Left ventricle myocardium inferior (tissue), 1 donor: ENCODE measurements around the gene PIP5K1C. TPM values are rescaled to one million over a fixed set of nuclear protein-coding genes. Genes with fewer than 3 reads are reported as not detected.

Source experiments
- DNase-seq: peaks from one replicate; pipeline ENCODE4 v3.0.0-alpha.2; 2020
- H3K27ac ChIP-seq: fragments of 200-600 bp; replicated peaks from 2 replicates; pipeline ENCODE4 v1.8.0; 2021
- H3K27me3 ChIP-seq: fragments of 200-600 bp; 2 replicates; pipeline ENCODE4 v1.8.0; 2021; ENCODE audit warnings: low read depth
- H3K36me3 ChIP-seq: fragments of 200-600 bp; 2 replicates; pipeline ENCODE4 v1.8.0; 2021
- H3K4me1 ChIP-seq: fragments of 200-600 bp; 2 replicates; pipeline ENCODE4 v1.8.0; 2021
- H3K4me3 ChIP-seq: fragments of 200-600 bp; 2 replicates; pipeline ENCODE4 v1.8.0; 2021; ENCODE audit warnings: mild to moderate bottlenecking, moderate library complexity
- H3K9me3 ChIP-seq: fragments of 200-600 bp; replicated peaks from 2 replicates; pipeline ENCODE4 v1.8.0; 2021
- CTCF ChIP-seq: fragments of 200-600 bp; IDR thresholded peaks from 2 replicates; pipeline ENCODE4 v1.8.0; 2021; ENCODE audit warnings: antibody characterized with exemption, mild to moderate bottlenecking, borderline replicate concordance
- intact Hi-C: fragments of 100-400 bp; cut with micrococcal nuclease; formaldehyde crosslinking; loops from one replicate; pipeline ENCODE4 v1.11.0; 2022
- total RNA-seq: library from RNA; stranded (reverse); fragmentation: NEBNext Ultra II Directional; extraction: Animal tissue kit (Norgen Biotek cat#: 25700); gene quantifications from one replicate; pipeline ENCODE4 v1.2.1, GENCODE V29; 2021
- donor health status: DM: no; HTN: yes; CAD: no; lungs with severe emphysema.

Gene PIP5K1C
- total RNA-seq, 1 donor from 2014 or later = 31.6 TPM

- intact Hi-C loops = no loop called here
Observed at GRCh38 chr19:3609779-3610719, 90.2 kb downstream of the PIP5K1C start.

GRCh38 chr19:3608750-3609322, 91.4 kb downstream of the PIP5K1C start:
- H3K27ac ChIP-seq = peak overlapping the region; percentile 92
- H3K4me3 ChIP-seq = peak overlapping the region; percentile 4
- H3K27me3 ChIP-seq = peaks cover 26% of the 10 kb centered on the region
- intact Hi-C loops = no loop called here
- H3K9me3 ChIP-seq = no peaks in the 10 kb centered on the region
- no peak for TF ChIP-seq CTCF
- H3K36me3 ChIP-seq = peaks cover 30% of the 10 kb centered on the region
- H3K4me1 ChIP-seq = peaks cover 61% of the 10 kb centered on the region
- DNase-seq = peak; percentile 58

More at GRCh38 chr19:3609779-3610719, 90.2 kb downstream of the PIP5K1C start:
- Histone ChIP-seq H3K9me3 (no peaks in the 10 kb centered on the region), H3K27ac (peak overlapping the region; percentile 92), H3K4me1 (peaks cover 49% of the 10 kb centered on the region), H3K36me3 (peaks cover 32% of the 10 kb centered on the region), H3K27me3 (peaks cover 15% of the 10 kb centered on the region), H3K4me3 (no peak overlapping the region)
- no peak for DNase-seq
- TF ChIP-seq CTCF = no peak

GRCh38 chr19:3608079-3608641, 92.1 kb downstream of the PIP5K1C start:
- peak overlapping the region; percentile 72 for H3K4me3 ChIP-seq
- peaks cover 24% of the 10 kb centered on the region for H3K36me3 ChIP-seq
- no peak for TF ChIP-seq CTCF
- peak overlapping the region; percentile 92 for H3K27ac ChIP-seq
- no peaks in the 10 kb centered on the region for H3K9me3 ChIP-seq
- H3K4me1 ChIP-seq = peaks cover 68% of the 10 kb centered on the region
- DNase-seq = no peak
- intact Hi-C loops = no loop called here
- peaks cover 30% of the 10 kb centered on the region for H3K27me3 ChIP-seq

- no peaks in the 10 kb centered on the region for H3K9me3 ChIP-seq
- H3K27ac ChIP-seq = peak overlapping the region; percentile 92
- no peak for TF ChIP-seq CTCF
- intact Hi-C loops = no loop called here
- DNase-seq = peak; percentile 72
- H3K27me3 ChIP-seq = peaks cover 30% of the 10 kb centered on the region
- H3K4me1 ChIP-seq = peaks cover 69% of the 10 kb centered on the region
- peak overlapping the region; percentile 72 for H3K4me3 ChIP-seq
- peaks cover 17% of the 10 kb centered on the region for H3K36me3 ChIP-seq
Observed at GRCh38 chr19:3607303-3608078, 92.8 kb downstream of the PIP5K1C start.
